Neuronal stem cell (in vitro differentiated cells): ENCODE results near the gene SLC38A10.

Experiments
- DNase-seq: peaks from one replicate; pipeline ENCODE4 v3.0.0-alpha.2; 2013; ENCODE audit warnings: low spot score
- H2AFZ ChIP-seq: one replicate; pipeline ENCODE4 v1.6.1; 2013; ENCODE audit warnings: mild to moderate bottlenecking, low read length, inconsistent platforms
- H2AK5ac ChIP-seq: 2 replicates; pipeline ENCODE4 v1.6.1; 2013; ENCODE audit warnings: low read depth, mild to moderate bottlenecking, inconsistent platforms, low read length, moderate library complexity, mixed read lengths
- H2BK120ac ChIP-seq: 2 replicates; pipeline ENCODE4 v1.6.1; 2013; ENCODE audit warnings: low read depth, mild to moderate bottlenecking, inconsistent platforms, low read length, moderate library complexity, mixed read lengths
- H2BK12ac ChIP-seq: one replicate; pipeline ENCODE4 v1.6.1; 2013; ENCODE audit warnings: low read length, inconsistent platforms
- H2BK15ac ChIP-seq: 2 replicates; pipeline ENCODE4 v1.6.1; 2013; ENCODE audit warnings: mild to moderate bottlenecking, low read length, inconsistent platforms, mixed read lengths
- H2BK5ac ChIP-seq: one replicate; pipeline ENCODE4 v1.6.1; 2013; ENCODE audit warnings: inconsistent platforms, mild to moderate bottlenecking, low read length, moderate library complexity
- H3K14ac ChIP-seq: one replicate; pipeline ENCODE4 v1.6.1; 2013; ENCODE audit warnings: low read length, inconsistent platforms
- H3K18ac ChIP-seq: 2 replicates; pipeline ENCODE4 v1.6.1; 2013; ENCODE audit warnings: low read length, inconsistent platforms
- H3K23ac ChIP-seq: 2 replicates; pipeline ENCODE4 v1.6.1; 2013; ENCODE audit warnings: low read depth, mild to moderate bottlenecking, mixed read lengths, low read length, inconsistent platforms; ENCODE audit not compliant: poor library complexity
- H3K27ac ChIP-seq: replicated peaks from 3 replicates; pipeline ENCODE4 v1.5.1; 2013; ENCODE audit warnings: low read length, inconsistent platforms
- H3K27me3 ChIP-seq, 3 experiments: 2 replicates each; pipeline ENCODE4 v1.6.1; 2013; ENCODE audit warnings: low read length in 3 of 3, mild to moderate bottlenecking in 2 of 3, inconsistent platforms in 1 of 3, low read depth in 1 of 3, mixed read lengths in 1 of 3, moderate library complexity in 1 of 3; ENCODE audit not compliant: control insufficient read depth in 3 of 3, insufficient read depth in 3 of 3
- H3K36me3 ChIP-seq, 2 donors: replicated peaks in 1 of 2; 2 replicates each; pipeline ENCODE4 v1.6.1; 2013; ENCODE audit warnings: low read length in 2 of 2; ENCODE audit not compliant: control insufficient read depth in 2 of 2, insufficient read depth in 2 of 2
- H3K4ac ChIP-seq: 2 replicates; pipeline ENCODE4 v1.6.1; 2013; ENCODE audit warnings: inconsistent platforms, mild to moderate bottlenecking, low read length, moderate library complexity
- H3K4me1 ChIP-seq, 2 donors: 1 replicate in 1 of 2; 2 replicates in 1 of 2; pipeline ENCODE4 v1.6.1; 2013; ENCODE audit warnings: low read length in 2 of 2, low read depth in 1 of 2; ENCODE audit not compliant: control insufficient read depth in 2 of 2, insufficient read depth in 1 of 2
- H3K4me2 ChIP-seq: one replicate; pipeline ENCODE4 v1.6.1; 2013; ENCODE audit warnings: mild to moderate bottlenecking, low read length, inconsistent platforms; ENCODE audit not compliant: insufficient read depth, poor library complexity, severe bottlenecking
- H3K4me3 ChIP-seq, 2 donors: 2 replicates each; pipeline ENCODE4 v1.5.1; 2013; ENCODE audit warnings: low read length in 2 of 2, mild to moderate bottlenecking in 2 of 2, inconsistent platforms in 1 of 2, moderate library complexity in 1 of 2
- H3K79me1 ChIP-seq: one replicate; pipeline ENCODE4 v1.6.1; 2013; ENCODE audit warnings: low read depth, mild to moderate bottlenecking, inconsistent platforms, low read length, moderate library complexity
- H3K9ac ChIP-seq: one replicate; pipeline ENCODE4 v1.6.1; 2013; ENCODE audit warnings: mild to moderate bottlenecking, low read depth, low read length, inconsistent platforms; ENCODE audit not compliant: poor library complexity
- H3K9me3 ChIP-seq, 2 donors: replicated peaks in 1 of 2; 2 replicates each; pipeline versions ENCODE3 to v1.6.1; 2013; ENCODE audit warnings: low read length in 2 of 2, mild to moderate bottlenecking in 2 of 2, inconsistent platforms in 1 of 2, low read depth in 1 of 2, mixed read lengths in 1 of 2, moderate library complexity in 1 of 2; ENCODE audit not compliant: control insufficient read depth in 2 of 2, insufficient read depth in 1 of 2
- H4K8ac ChIP-seq: one replicate; pipeline ENCODE4 v1.6.1; 2013; ENCODE audit warnings: low read depth, mild to moderate bottlenecking, inconsistent platforms, low read length, moderate library complexity
- H4K91ac ChIP-seq: one replicate; pipeline ENCODE4 v1.6.1; 2013; ENCODE audit warnings: low read length, low read depth, mild to moderate bottlenecking, inconsistent platforms; ENCODE audit not compliant: poor library complexity
- WGBS, 2 donors: extraction: QIAGEN DNeasy Blood & Tissue Kit; methylation state at CpG; one replicate each; pipeline ENCODE4 v1.1.7; 2013; ENCODE audit warnings: missing lambda C conversion rate in 2 of 2, mixed read lengths in 1 of 2; ENCODE audit not compliant: insufficient read length in 2 of 2, insufficient replicate concordance in 1 of 2; ENCODE audit errors: extremely low coverage in 2 of 2; 5-methylcytosine and 5-hydroxymethylcytosine counted together

SLC38A10 gene

DNA sequence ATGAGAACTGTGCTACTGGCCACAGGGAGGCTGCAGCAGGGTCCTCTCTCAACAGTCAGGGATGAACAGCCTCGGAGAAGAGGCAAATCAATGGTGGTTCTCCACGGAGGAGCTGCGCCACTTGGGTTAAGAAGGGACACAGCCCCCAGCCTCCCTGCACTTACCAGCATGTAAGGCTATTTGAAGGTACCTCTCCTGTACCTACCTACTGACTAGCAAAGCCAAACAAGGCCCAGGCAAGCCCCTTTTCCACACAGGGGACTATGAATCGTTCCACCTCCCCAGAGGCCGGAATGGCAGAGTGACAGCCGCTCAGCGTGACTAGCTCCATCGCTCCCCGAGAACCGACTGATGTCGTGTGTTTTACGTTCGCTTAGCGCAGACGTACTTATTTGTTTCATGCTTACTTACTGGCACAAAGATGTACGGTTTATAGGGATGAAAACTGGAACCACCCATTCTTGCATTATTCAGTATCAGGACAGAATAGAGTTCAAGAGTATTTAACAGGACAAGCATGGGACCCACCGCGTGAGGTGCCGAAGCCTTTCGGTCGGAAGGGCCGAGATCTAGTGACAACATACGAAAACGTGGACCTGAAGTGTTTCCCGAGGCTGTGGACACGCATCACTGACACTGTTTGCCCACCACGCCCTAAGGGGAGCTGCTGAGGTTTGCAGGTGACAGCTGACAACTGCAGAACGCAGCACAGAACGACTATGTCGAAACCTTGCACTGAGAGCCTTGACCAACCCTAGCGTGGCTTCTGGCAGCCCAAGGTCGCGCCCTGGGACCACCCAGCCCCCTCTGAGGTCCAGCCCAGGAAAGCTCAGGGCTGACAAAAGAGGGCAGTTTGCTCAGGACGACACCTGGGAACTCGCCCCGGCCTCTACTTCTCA, 57.3 kb downstream of the SLC38A10 start:
- DNase-seq, result no peak
- no peak overlapping the region for H2AK5ac ChIP-seq
- H2AFZ ChIP-seq, result peak overlapping the region; percentile 93
- H3K36me3 ChIP-seq, result peaks cover 10 to 18% of the 10 kb centered on the region in 2 donors
- H3K18ac ChIP-seq, result no peak overlapping the region
- peaks cover 0 to 1% of the 10 kb centered on the region in 2 donors for H3K9me3 ChIP-seq
- H3K4me2 ChIP-seq, result peak overlapping the region; percentile 86
- no peak overlapping the region for H2BK5ac ChIP-seq
- no peak overlapping the region for H3K4ac ChIP-seq
- no CpG with 5 or more reads among the region's 36 CpGs for WGBS, 2 donors
- H4K91ac ChIP-seq, result no peak overlapping the region
- H3K14ac ChIP-seq, result no peak overlapping the region
- no peak overlapping the region for H4K8ac ChIP-seq
- H2BK120ac ChIP-seq, result no peak overlapping the region
- peak overlapping the region; percentile 90 to 97 for H3K4me3 ChIP-seq
- H3K9ac ChIP-seq, result peak overlapping the region; percentile 76
- peak overlapping the region; percentile 40 for H3K23ac ChIP-seq
- no peaks in the 10 kb centered on the region for H3K27me3 ChIP-seq
- H3K79me1 ChIP-seq, result peaks cover 29% of the 10 kb centered on the region
- H2BK15ac ChIP-seq, result no peak overlapping the region
- no peak overlapping the region for H3K27ac ChIP-seq
- H2BK12ac ChIP-seq, result no peak overlapping the region
- peaks cover 8 to 16% of the 10 kb centered on the region in 2 donors for H3K4me1 ChIP-seq

DNA sequence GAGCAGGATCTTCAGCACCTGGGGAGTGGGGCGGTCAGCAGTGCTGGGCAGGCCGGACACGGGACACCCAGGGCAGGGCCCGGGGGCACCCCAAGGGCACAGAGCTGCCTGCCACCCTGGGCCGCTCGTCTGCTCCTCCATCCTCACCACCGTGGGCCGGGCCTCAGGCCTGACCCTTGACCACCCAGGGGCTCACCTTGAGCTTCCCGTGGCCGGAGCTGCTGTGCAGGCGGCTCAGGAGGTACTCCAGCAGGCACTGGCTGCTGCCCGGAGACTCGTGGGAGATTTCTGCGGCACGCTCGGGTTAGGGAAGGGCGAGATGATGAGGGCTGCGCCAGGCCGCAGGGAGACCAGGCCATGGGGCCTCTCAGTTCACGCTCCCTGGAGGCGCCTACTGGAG, 58.3 kb downstream of the SLC38A10 start:
- H2AK5ac ChIP-seq, result no peak overlapping the region
- H4K91ac ChIP-seq, result no peak overlapping the region
- H3K23ac ChIP-seq, result no peak overlapping the region
- H2BK5ac ChIP-seq, result no peak overlapping the region
- no peak overlapping the region for H2BK15ac ChIP-seq
- H3K79me1 ChIP-seq, result peaks cover 29% of the 10 kb centered on the region
- no peaks in the 10 kb centered on the region for H3K27me3 ChIP-seq
- H4K8ac ChIP-seq, result no peak overlapping the region
- H3K27ac ChIP-seq, result no peak overlapping the region
- WGBS, 2 donors, result no CpG with 5 or more reads among the region's 21 CpGs
- H2AFZ ChIP-seq, result no peak overlapping the region
- H2BK12ac ChIP-seq, result peak overlapping the region; percentile 84
- H3K18ac ChIP-seq, result no peak overlapping the region
- H3K36me3 ChIP-seq, result peaks cover 8 to 13% of the 10 kb centered on the region in 2 donors
- H3K9me3 ChIP-seq, result peaks cover 0 to 1% of the 10 kb centered on the region in 2 donors
- no peak for DNase-seq
- H3K14ac ChIP-seq, result no peak overlapping the region
- H3K4me3 ChIP-seq, result peak overlapping the region; percentile 6 to 97
- H3K4me2 ChIP-seq, result no peak overlapping the region
- no peak overlapping the region for H3K9ac ChIP-seq
- peaks cover 8 to 14% of the 10 kb centered on the region in 2 donors for H3K4me1 ChIP-seq
- H2BK120ac ChIP-seq, result no peak overlapping the region
- no peak overlapping the region for H3K4ac ChIP-seq

GRCh38 chr17:81235822-81236740, 59.0 kb downstream of the SLC38A10 start:
- Histone ChIP-seq H2AFZ (no peak overlapping the region), H3K9me3 (peaks cover 0 to 3% of the 10 kb centered on the region in 2 donors), H3K4me2 (no peak overlapping the region), H3K4me1 (peaks cover 8 to 14% of the 10 kb centered on the region in 2 donors), H3K18ac (no peak overlapping the region), H2BK15ac (no peak overlapping the region), H4K91ac (no peak overlapping the region), H3K27ac (no peak overlapping the region), H3K4me3 (peak overlapping the region in 1 of 2 donors; percentile 6), H3K4ac (no peak overlapping the region), H3K79me1 (peaks cover 34% of the 10 kb centered on the region), H3K14ac (no peak overlapping the region), H4K8ac (no peak overlapping the region), H3K9ac (no peak overlapping the region), H2BK5ac (no peak overlapping the region), H3K23ac (no peak overlapping the region), H3K36me3 (peaks cover 7 to 11% of the 10 kb centered on the region in 2 donors), H2BK12ac (no peak overlapping the region), H2BK120ac (no peak overlapping the region), H3K27me3 (no peaks in the 10 kb centered on the region), H2AK5ac (no peak overlapping the region)
- no CpG with 5 or more reads among the region's 32 CpGs for WGBS, 2 donors
- DNase-seq, result no peak
